A549 (cell line): ENCODE measurements around the gene TREM1. TPM values are rescaled to one million over a fixed set of nuclear protein-coding genes. Genes with fewer than 3 reads are reported as not detected.

Source experiments
- ATAC-seq, 2 experiments: fragments of 200-7000 bp in 1 of 2; fragments of >200 bp in 1 of 2; cut with Nextera tagmentation in 1 of 2; cut with Tn5 transposase in 1 of 2; 3 replicates each; pipeline versions ENCODE4 v1.8.0 to v1.9.1; 2018 to 2020; ENCODE audit warnings: mild to moderate bottlenecking in 1 of 2, moderate library complexity in 1 of 2
- CTCF ChIA-PET: fragments of 300-600 bp; sonication (Branson Sonifier 250); formaldehyde crosslinking; extraction: SDS; loops from one replicate; lab custom pipeline; 2021; ENCODE audit warnings: antibody characterized with exemption, inconsistent platforms; lab: Yijun Ruan, JAX
- POLR2A ChIA-PET: fragments of 350-600 bp; formaldehyde crosslinking; extraction: SDS; loops from one replicate; lab custom pipeline; 2021; ENCODE audit warnings: antibody characterized with exemption, inconsistent platforms; lab: Yijun Ruan, JAX
- DNase-seq, 2 experiments: peaks; one replicate each; pipeline versions ENCODE4 v3.0.0 to v3.0.0-alpha.2; 2011 to 2016; ENCODE audit warnings: low read depth in 1 of 2, low spot score in 1 of 2
- FAIRE-seq: peaks from 2 replicates; lab custom pipeline; 2011; peaks lifted over from hg19 to GRCh38; lab: Jason Lieb, UNC
- H3K27ac ChIP-seq, 2 experiments: fragments of >200 bp; sonication (Bioruptor Twin); formaldehyde crosslinking; 3 replicates each; pipeline ENCODE4 v1.5.1; 2016 to 2017
- H3K4me1 ChIP-seq: fragments of >200 bp; sonication (Bioruptor Twin); formaldehyde crosslinking; 3 replicates; pipeline ENCODE4 v1.6.1; 2016
- H3K4me2 ChIP-seq: fragments of >200 bp; sonication (Bioruptor Twin); formaldehyde crosslinking; 3 replicates; pipeline ENCODE4 v1.6.1; 2016
- H3K4me3 ChIP-seq: fragments of >200 bp; sonication (Bioruptor Twin); formaldehyde crosslinking; 3 replicates; pipeline ENCODE4 v1.5.1; 2016
- H3K9me3 ChIP-seq: fragments of >200 bp; sonication (Bioruptor Twin); formaldehyde crosslinking; 3 replicates; pipeline ENCODE4 v1.6.1; 2016
- ATOH8 ChIP-seq: fragments of 250-450 bp; sonication (Bioruptor Pico); IDR thresholded peaks from 2 replicates; pipeline ENCODE4 v1.5.0; 2020; ENCODE audit warnings: low read depth, mild to moderate bottlenecking, moderate library complexity
- CBX8 ChIP-seq: fragments of 200-600 bp; sonication (generic); IDR thresholded peaks from 2 replicates; pipeline ENCODE4 v1.6.1; 2016
- CHD4 ChIP-seq: fragments of 200-600 bp; sonication (generic); IDR thresholded peaks from 2 replicates; pipeline ENCODE4 v1.6.1; 2016; ENCODE audit warnings: antibody characterized with exemption, mild to moderate bottlenecking, borderline replicate concordance
- EHF ChIP-seq: fragments of 250-450 bp; sonication (Bioruptor Pico); IDR thresholded peaks from 2 replicates; pipeline ENCODE4 v1.5.0; 2020; ENCODE audit warnings: mild to moderate bottlenecking
- EP300 ChIP-seq, 2 experiments: fragments of >200 bp; sonication (Bioruptor Twin); formaldehyde crosslinking; IDR thresholded peaks; 2 replicates in 1 of 2; 3 replicates in 1 of 2; pipeline ENCODE4 v1.6.1; 2016 to 2017
- ESRRA ChIP-seq: fragments of 150-350 bp; IDR thresholded peaks from 2 replicates; pipeline ENCODE4 v1.6.1; 2014; ENCODE audit warnings: mild to moderate bottlenecking, low read length, borderline replicate concordance
- HDAC2 ChIP-seq: fragments of 200-600 bp; sonication (generic); IDR thresholded peaks from 2 replicates; pipeline ENCODE4 v1.6.1; 2016
- HES2 ChIP-seq: fragments of >200 bp; sonication (Bioruptor Twin); formaldehyde crosslinking; IDR thresholded peaks from 2 replicates; pipeline ENCODE4 v1.6.1; 2016
- HMGXB4 ChIP-seq: fragments of 250-450 bp; sonication (Bioruptor Pico); IDR thresholded peaks from 2 replicates; pipeline ENCODE4 v1.5.0; 2021; ENCODE audit warnings: mild to moderate bottlenecking, moderate library complexity, borderline replicate concordance
- HOXA7 ChIP-seq: fragments of 250-450 bp; sonication (Bioruptor Pico); IDR thresholded peaks from 2 replicates; pipeline ENCODE4 v1.5.0; 2020; ENCODE audit warnings: mild to moderate bottlenecking, moderate library complexity
- HOXB13 ChIP-seq: fragments of 250-450 bp; sonication (Bioruptor Pico); IDR thresholded peaks from 2 replicates; pipeline ENCODE4 v1.5.0; 2020; ENCODE audit warnings: low read depth, mild to moderate bottlenecking, moderate library complexity
- JUN ChIP-seq, 2 experiments: fragments of >200 bp; sonication (Bioruptor Twin); formaldehyde crosslinking; IDR thresholded peaks; 2 replicates in 1 of 2; 3 replicates in 1 of 2; pipeline ENCODE4 v1.6.1; 2016 to 2017
- MAZ ChIP-seq: fragments of 150-350 bp; IDR thresholded peaks from 2 replicates; pipeline ENCODE4 v1.6.1; 2014; ENCODE audit warnings: antibody characterized with exemption, low read depth, low read length, borderline replicate concordance
- MYC ChIP-seq: IDR thresholded peaks from 2 replicates; pipeline ENCODE4 v1.6.1; 2012; ENCODE audit warnings: mild to moderate bottlenecking, inconsistent platforms, low read length, improper control_type of control experiment, borderline replicate concordance
- NR3C1 ChIP-seq: fragments of >200 bp; sonication (Bioruptor Twin); formaldehyde crosslinking; IDR thresholded peaks from 3 replicates; pipeline ENCODE4 v1.6.1; 2017
- POLR2AphosphoS2 ChIP-seq: conservative IDR thresholded peaks from 2 replicates; pipeline ENCODE4 v1.6.1; 2012; ENCODE audit warnings: low read length, improper control_type of control experiment, inconsistent platforms
- RAD21 ChIP-seq, 2 experiments: fragments of >200 bp in 1 of 2; sonication (Bioruptor Twin) in 1 of 2; formaldehyde crosslinking in 1 of 2; IDR thresholded peaks in 1 of 2; conservative IDR thresholded peaks in 1 of 2; 2 replicates in 1 of 2; 3 replicates in 1 of 2; pipeline ENCODE4 v1.6.1; 2012 to 2018; ENCODE audit warnings: inconsistent platforms in 1 of 2
- REST ChIP-seq: fragments of 200-600 bp; sonication (generic); IDR thresholded peaks from 2 replicates; pipeline ENCODE4 v1.6.1; 2016; ENCODE audit warnings: antibody characterized with exemption, mild to moderate bottlenecking, moderate library complexity
- RNF2 ChIP-seq: fragments of 200-600 bp; sonication (generic); IDR thresholded peaks from 2 replicates; pipeline ENCODE4 v1.6.1; 2016; ENCODE audit warnings: low read depth, mild to moderate bottlenecking, antibody characterized with exemption, moderate library complexity, borderline replicate concordance
- SMC3 ChIP-seq: fragments of >200 bp; sonication (Bioruptor Twin); formaldehyde crosslinking; IDR thresholded peaks from 3 replicates; pipeline ENCODE4 v1.6.1; 2018; ENCODE audit warnings: inconsistent platforms
- SREBF2 ChIP-seq: fragments of 450-650 bp; IDR thresholded peaks from 2 replicates; pipeline ENCODE4 v1.6.1; 2014; ENCODE audit warnings: mild to moderate bottlenecking, moderate library complexity
- USF2 ChIP-seq: fragments of 450-650 bp; IDR thresholded peaks from 2 replicates; pipeline ENCODE4 v1.6.1; 2014; ENCODE audit warnings: antibody characterized with exemption
- ZC3H11A ChIP-seq: fragments of 450-650 bp; IDR thresholded peaks from 2 replicates; pipeline ENCODE4 v1.6.1; 2014; ENCODE audit warnings: antibody characterized with exemption, mild to moderate bottlenecking
- ZFP36 ChIP-seq: fragments of 450-650 bp; IDR thresholded peaks from 2 replicates; pipeline ENCODE4 v1.6.1; 2014; ENCODE audit warnings: borderline replicate concordance; ENCODE audit not compliant: partially characterized antibody
- ZSCAN20 ChIP-seq: fragments of 250-450 bp; sonication (Bioruptor Pico); IDR thresholded peaks from 2 replicates; pipeline ENCODE4 v1.8.0; 2022; ENCODE audit warnings: mild to moderate bottlenecking, moderate library complexity
- WGBS: methylation state at CpG from one replicate; pipeline ENCODE4 v1.1.6; 2017; ENCODE audit errors: missing lambda C conversion rate; 5-methylcytosine and 5-hydroxymethylcytosine counted together
- polyA plus RNA-seq, 4 experiments: library from polyadenylated mRNA; depleted of rRNA in 3 of 4; stranded (reverse); fragments of >200 nt; fragmentation: RNase III in 1 of 4; extraction: RNeasy Plus Mini Kit Qiagen cat#74134 plus additional on column Dnase treatment in 1 of 4; gene quantifications; 2 replicates in 3 of 4; 3 replicates in 1 of 4; pipeline ENCODE4 v1.2.3, GENCODE V29; 2011 to 2017

The TREM1 gene
- polyA plus RNA-seq, 2 of the 4 experiments (the other 2 are of a cell fraction): not detected

- no peak for FAIRE-seq
- Histone ChIP-seq H3K9me3 (no peaks in the 10 kb centered on the region), H3K27ac (no peak overlapping the region), H3K4me3 (no peak overlapping the region), H3K4me1 (no peaks in the 10 kb centered on the region), H3K4me2 (no peak overlapping the region)
- CTCF ChIA-PET: no interaction called here
- ATAC-seq: no peak
- TF ChIP-seq ATOH8 (CRISPR knock-in tag) (no peak), SREBF2 (no peak), MYC (no peak), HDAC2 (no peak), HMGXB4 (CRISPR knock-in tag) (no peak), JUN (IDR thresholded peaks at IDR 0.05) (no peak), ZC3H11A (no peak), MAZ (no peak), HOXA7 (CRISPR knock-in tag) (no peak), ESRRA (no peak), SMC3 (no peak), EHF (CRISPR knock-in tag) (no peak), HES2 (no peak), USF2 (no peak), CHD4 (no peak)
- WGBS: 0% methylated on average over 1 of the region's 1 CpG
- POLR2A ChIA-PET: no interaction called here
- no peak for DNase-seq
These were observed 5.2 kb upstream of the TREM1 start for GRCh38 chr6:41291717-41292116.

GRCh38 chr6:41289815-41290214, 3.3 kb upstream of the TREM1 start:
- DNase-seq (no peak), ATAC-seq (no peak), FAIRE-seq (no peak)
- H3K4me1 ChIP-seq: no peaks in the 10 kb centered on the region
- ChIA-PET POLR2A (no interaction called here), CTCF (interaction anchor here (1.0 kb wide), 1 partner anchor 16 kb away, joined by 3 read pairs; no protein-coding TSS in a partner anchor)
- WGBS: 58% methylated on average over 4 of the region's 4 CpGs
- H3K27ac ChIP-seq: no peak overlapping the region
- no peak overlapping the region for H3K4me3 ChIP-seq
- H3K4me2 ChIP-seq: no peak overlapping the region
- TF ChIP-seq NR3C1 (no peak), RNF2 (no peak), ZFP36 (no peak), POLR2AphosphoS2 (no peak), ZSCAN20 (CRISPR knock-in tag) (no peak), CBX8 (no peak), SREBF2 (no peak), CHD4 (no peak), HES2 (no peak), HOXB13 (CRISPR knock-in tag) (no peak), RAD21 (conservative IDR thresholded peaks at IDR 0.05 in 1 of 2, IDR thresholded peaks at IDR 0.05 in 1 of 2) (no peak), REST (no peak), EP300 (IDR thresholded peaks at IDR 0.05) (no peak)
- H3K9me3 ChIP-seq: no peaks in the 10 kb centered on the region
